GM12878 (cell line): ENCODE measurements around the gene AOPEP. TPM values are rescaled to one million over a fixed set of nuclear protein-coding genes. Genes with fewer than 3 reads are reported as not detected.

Experiments used
- ATAC-seq: fragments of 200-7000 bp; cut with Tn5 transposase; 3 replicates; pipeline ENCODE4 v1.9.1; 2020; ENCODE audit warnings: mild to moderate bottlenecking, moderate library complexity
- BruUV-seq: library from RNA; stranded (reverse); fragments of 400-500 nt; replicated peaks from 2 replicates; lab custom pipeline; 2021; lab: Mats Ljungman, UMichigan
- CTCF ChIA-PET: fragments of 300-600 bp; sonication (Branson Sonifier 250); formaldehyde crosslinking; extraction: SDS; loops from one replicate; lab custom pipeline; 2021; ENCODE audit warnings: inconsistent platforms; lab: Yijun Ruan, JAX
- POLR2A ChIA-PET: fragments of 350-600 bp; formaldehyde crosslinking; extraction: SDS; loops from one replicate; lab custom pipeline; 2021; ENCODE audit warnings: inconsistent platforms; lab: Charles Lee
- RAD21 ChIA-PET: fragments of 300-600 bp; sonication (Branson Sonifier 250); formaldehyde crosslinking; loops from one replicate; lab custom pipeline; 2023; ENCODE audit warnings: antibody characterized with exemption; ENCODE audit not compliant: unreplicated experiment; lab: Charles Lee
- SMC1A ChIA-PET: fragments of 300-600 bp; sonication (Branson Sonifier 250); formaldehyde crosslinking; loops from one replicate; lab custom pipeline; 2023; ENCODE audit not compliant: unreplicated experiment, uncharacterized antibody; lab: Charles Lee
- DNase-seq: peaks from one replicate; pipeline ENCODE4 v3.0.0-alpha.2; 2011; ENCODE audit warnings: low read depth, low spot score
- FAIRE-seq: peaks from 3 replicates; lab custom pipeline; 2011; peaks lifted over from hg19 to GRCh38; lab: Jason Lieb, UNC
- H2AFZ ChIP-seq: 2 replicates; pipeline ENCODE4 v1.6.0; 2011; ENCODE audit warnings: low read depth, low read length, control low read depth; ENCODE audit not compliant: control insufficient read depth
- H3K27ac ChIP-seq: 2 replicates; pipeline ENCODE4 v1.5.1; 2011; ENCODE audit warnings: control low read depth; ENCODE audit not compliant: control insufficient read depth, insufficient read depth
- H3K27me3 ChIP-seq, 2 experiments: replicated peaks in 1 of 2; 2 replicates each; pipeline versions ENCODE4 v1.6.0 to v1.6.1; 2011; ENCODE audit warnings: low read length in 1 of 2; ENCODE audit not compliant: control insufficient read depth in 2 of 2, insufficient read depth in 2 of 2
- H3K36me3 ChIP-seq, 2 experiments: 2 replicates each; pipeline ENCODE4 v1.5.1; 2011; ENCODE audit warnings: low read length in 1 of 2; ENCODE audit not compliant: control insufficient read depth in 2 of 2, insufficient read depth in 2 of 2
- H3K4me1 ChIP-seq: 2 replicates; pipeline ENCODE4 v1.6.1; 2011; ENCODE audit warnings: mild to moderate bottlenecking, low read length, moderate library complexity, mixed read lengths; ENCODE audit not compliant: control insufficient read depth, insufficient read depth
- H3K4me2 ChIP-seq: 2 replicates; pipeline ENCODE4 v1.6.0; 2011; ENCODE audit warnings: control low read depth; ENCODE audit not compliant: control insufficient read depth, insufficient read depth
- H3K4me3 ChIP-seq: fragments of 200-600 bp; sonication (generic); 2 replicates; pipeline ENCODE4 v1.5.1; 2016
- H3K79me2 ChIP-seq: 2 replicates; pipeline ENCODE4 v1.6.0; 2011; ENCODE audit warnings: low read length; ENCODE audit not compliant: control insufficient read depth, insufficient read depth
- H3K9ac ChIP-seq: 2 replicates; pipeline ENCODE4 v1.8.0; 2011; ENCODE audit warnings: low read length, control low read depth, mixed read lengths; ENCODE audit not compliant: control insufficient read depth, insufficient read depth
- H3K9me3 ChIP-seq: replicated peaks from 3 replicates; pipeline ENCODE4 v1.5.1; 2011; ENCODE audit warnings: mild to moderate bottlenecking, low read length; ENCODE audit not compliant: control insufficient read depth, insufficient read depth
- H4K20me1 ChIP-seq: 2 replicates; pipeline ENCODE4 v1.6.0; 2011; ENCODE audit not compliant: control insufficient read depth, insufficient read depth
- BHLHE40 ChIP-seq, 2 experiments: fragments of 450-650 bp in 1 of 2; IDR thresholded peaks; 2 replicates each; pipeline ENCODE4 v1.6.1; 2011 to 2017; ENCODE audit warnings: low read depth in 2 of 2, borderline replicate concordance in 1 of 2, improper control_type of control experiment in 1 of 2, low read length in 1 of 2, mild to moderate bottlenecking in 1 of 2
- DPF2 ChIP-seq: fragments of 450-650 bp; IDR thresholded peaks from 2 replicates; pipeline ENCODE4 v1.6.1; 2017; ENCODE audit warnings: mild to moderate bottlenecking
- KLF5 ChIP-seq: fragments of 450-650 bp; IDR thresholded peaks from 2 replicates; pipeline ENCODE4 v1.6.1; 2014; ENCODE audit warnings: mild to moderate bottlenecking; ENCODE audit not compliant: partially characterized antibody
- MEF2A ChIP-seq: IDR thresholded peaks from 2 replicates; pipeline ENCODE4 v1.6.1; 2011; ENCODE audit warnings: low read depth, mild to moderate bottlenecking, low read length, moderate library complexity; ENCODE audit not compliant: insufficient read depth
- YBX1 ChIP-seq: fragments of 450-650 bp; IDR thresholded peaks from 2 replicates; pipeline ENCODE4 v1.6.1; 2016; ENCODE audit warnings: antibody characterized with exemption
- ZNF592 ChIP-seq: fragments of 450-650 bp; IDR thresholded peaks from 2 replicates; pipeline ENCODE4 v1.6.1; 2017; ENCODE audit warnings: mild to moderate bottlenecking, moderate library complexity
- WGBS: methylation state at CpG from one replicate; pipeline ENCODE4 v1.1.6; 2016; ENCODE audit warnings: low lambda C conversion rate; ENCODE audit not compliant: insufficient replicate concordance, insufficient coverage; ENCODE audit errors: missing lambda C conversion rate; 5-methylcytosine and 5-hydroxymethylcytosine counted together
- in situ Hi-C: fragments of 300-500 bp; cut with MboI; formaldehyde crosslinking; loops from 9 replicates; pipeline ENCODE4 v1.14.3; 2018; ENCODE audit warnings: mixed read lengths
- intact Hi-C: fragments of 100-400 bp; cut with micrococcal nuclease; formaldehyde crosslinking; loops from one replicate; pipeline ENCODE4 v1.14.2; 2022; ENCODE audit not compliant: unreplicated experiment
- polyA plus RNA-seq, 11 experiments: library from polyadenylated mRNA; depleted of rRNA in 4 of 11; unstranded in 6 of 11; stranded (reverse) in 5 of 11; fragments of >200 nt; fragmentation: Nextera tagmentation in 4 of 11; fragmentation: Illumina TruSeq in 1 of 11; extraction: Ambion mirVana in 4 of 11; extraction: Trizol in 1 of 11; gene quantifications; 1 replicate in 1 of 11; 2 replicates in 10 of 11; pipeline versions ENCODE4 v1.2.1 to v1.2.3, GENCODE V29; 2011 to 2016; ENCODE audit warnings: inconsistent platforms in 2 of 11, missing spikeins in 2 of 11, low read depth in 1 of 11
- total RNA-seq, 4 experiments: library from RNA; depleted of rRNA in 3 of 4; stranded (reverse); fragments of >200 nt in 3 of 4; fragmentation: Illumina TruSeq in 1 of 4; extraction: Trizol in 1 of 4; gene quantifications; 2 replicates each; pipeline versions ENCODE4 v1.2.1 to v1.2.3, GENCODE V29; 2013 to 2021

The AOPEP gene
- total and polyA plus RNA-seq, 10 of the 15 experiments (the other 5 are each of a cell fraction or from before 2014, with no cell fraction given) = 2.3 to 16.9 (median 10.1) TPM

GRCh38 chr9:95125652-95126051 is 399.2 kb downstream of the AOPEP start:
- Histone ChIP-seq H3K4me1 (no peaks in the 10 kb centered on the region), H3K9me3 (no peaks in the 10 kb centered on the region), H3K4me2 (no peak overlapping the region), H3K4me3 (no peak overlapping the region), H3K36me3 (no peaks in the 10 kb centered on the region), H4K20me1 (no peaks in the 10 kb centered on the region), H2AFZ (no peak overlapping the region), H3K27me3 (no peaks in the 10 kb centered on the region), H3K9ac (no peak overlapping the region), H3K27ac (no peak overlapping the region), H3K79me2 (no peaks in the 10 kb centered on the region)
- 76% methylated on average over 3 of the region's 3 CpGs for WGBS
- ATAC-seq (no peak), FAIRE-seq (no peak), DNase-seq (no peak)
- in situ Hi-C loops (loop anchor here (5.0 kb wide), 1 partner anchor 443 kb away; no protein-coding TSS in a partner anchor), intact Hi-C loops (loop anchor here (5.0 kb wide), 1 partner anchor 458 kb away; no protein-coding TSS in a partner anchor)
- no TSS peak for BruUV-seq
- ChIA-PET RAD21 (interaction anchor here (1.1 to 7.7 kb wide), 6 partner anchors 42 to 456 kb away, joined by 3 to 134 read pairs (median 20); no protein-coding TSS in a partner anchor), SMC1A (interaction anchor here (1.2 to 5.2 kb wide), 9 partner anchors 9 to 456 kb away, joined by 3 to 95 read pairs (median 4); no protein-coding TSS in a partner anchor), CTCF (interaction anchor here (0.7 to 10.6 kb wide), 18 partner anchors 8 to 458 kb away, joined by 3 to 355 read pairs (median 6); no protein-coding TSS in a partner anchor), POLR2A (no interaction called here)
- TF ChIP-seq ZNF592 = no peak
- no peak for TF ChIP-seq MEF2A
- no peak for TF ChIP-seq DPF2
- no peak for TF ChIP-seq KLF5
- no peak for TF ChIP-seq BHLHE40 (IDR thresholded peaks at IDR 0.05; ENCODE audit: borderline replicate concordance in 1 of 2, low read depth in 2 of 2, low read length in 1 of 2)
- TF ChIP-seq YBX1 = no peak
